Measurements from ENCODE around the gene CD46.

GRCh38 chr1:207803678-207804077 is 51.8 kb downstream of the CD46 start:
- no peak for TF ChIP-seq SIN3A (IDR thresholded peaks at IDR 0.05; ENCODE audit: borderline replicate concordance, insufficient read depth, low read length)
- TF ChIP-seq POLR2AphosphoS5 (IDR thresholded peaks at IDR 0.05; ENCODE audit: low read depth, low read length): no peak
- TF ChIP-seq REST (IDR thresholded peaks at IDR 0.05; ENCODE audit: insufficient read depth in 1 of 2, low read depth in 2 of 2, low read length in 2 of 2): no peak
- no peak for TF ChIP-seq TAF1 (IDR thresholded peaks at IDR 0.05; ENCODE audit: borderline replicate concordance, insufficient read depth, low read length)
